ENCODE data around the gene LYRM9. TPM values are rescaled to one million over a fixed set of nuclear protein-coding genes. Genes with fewer than 3 reads are reported as not detected.

The LYRM9 gene
- total and polyA plus RNA-seq, 2 of the 8 experiments (the other 6 are each of a cell fraction or from before 2014, with no cell fraction given) = 4.3 to 5.2 TPM

GRCh38 chr17:27918498-27918897 is 25.3 kb upstream of the LYRM9 start (continued):
- TF ChIP-seq CHD7 (IDR thresholded peaks at IDR 0.05; ENCODE audit: insufficient replicate concordance, low read length) = no peak
- no peak for TF ChIP-seq CHD2 (IDR thresholded peaks at IDR 0.05; ENCODE audit: low read length)
- TF ChIP-seq BCL11A (IDR thresholded peaks at IDR 0.05; ENCODE audit: low read depth in 2 of 2, low read length in 2 of 2) = no peak
- TF ChIP-seq EP300 (IDR thresholded peaks at IDR 0.05; ENCODE audit: borderline replicate concordance in 1 of 2, low read depth in 2 of 2, low read length in 2 of 2) = no peak
- no peak for TF ChIP-seq KDM5A (IDR thresholded peaks at IDR 0.05; ENCODE audit: low read length)

Data from H1 (cell line).